H1 (cell line): ENCODE measurements around the gene MORN2. TPM values are rescaled to one million over a fixed set of nuclear protein-coding genes. Genes with fewer than 3 reads are reported as not detected.

Experiments
- CTCF ChIA-PET: fragments of 300-600 bp; sonication (Branson Sonifier 250); formaldehyde crosslinking; loops from one replicate; lab custom pipeline; 2021; ENCODE audit not compliant: partially characterized antibody; lab: Charles Lee
- POLR2A ChIA-PET: fragments of 300-600 bp; sonication (Branson Sonifier 250); formaldehyde crosslinking; loops from one replicate; lab custom pipeline; 2021; ENCODE audit warnings: inconsistent platforms; ENCODE audit not compliant: partially characterized antibody; lab: Charles Lee
- DNase-seq, 2 experiments: peaks; one replicate each; pipeline versions ENCODE4 v3.0.0 to v3.0.0-alpha.2; 2010 to 2022; ENCODE audit warnings: low spot score in 2 of 2, low read depth in 1 of 2, mixed read lengths in 1 of 2
- FAIRE-seq: peaks from 2 replicates; lab custom pipeline; 2011; peaks lifted over from hg19 to GRCh38; lab: Jason Lieb, UNC
- H2AFZ ChIP-seq: 2 replicates; pipeline ENCODE4 v1.8.1; 2012; ENCODE audit warnings: low read length, inconsistent platforms
- H2AK5ac ChIP-seq: 2 replicates; pipeline ENCODE4 v1.6.1; 2013; ENCODE audit warnings: low read depth, low read length
- H2BK120ac ChIP-seq: replicated peaks from 2 replicates; pipeline ENCODE3; 2013; ENCODE audit warnings: low read depth, low read length, inconsistent platforms
- H2BK12ac ChIP-seq: 2 replicates; pipeline ENCODE4 v1.6.1; 2013; ENCODE audit warnings: low read depth, low read length
- H2BK15ac ChIP-seq: 2 replicates; pipeline ENCODE4 v1.6.1; 2013; ENCODE audit warnings: low read length
- H2BK20ac ChIP-seq: 2 replicates; pipeline ENCODE4 v1.6.1; 2013; ENCODE audit warnings: low read length
- H2BK5ac ChIP-seq: 2 replicates; pipeline ENCODE4 v1.6.1; 2013; ENCODE audit warnings: low read depth, low read length
- H3K14ac ChIP-seq: 2 replicates; pipeline ENCODE4 v1.6.1; 2013; ENCODE audit warnings: inconsistent platforms; ENCODE audit not compliant: insufficient read length
- H3K18ac ChIP-seq: 2 replicates; pipeline ENCODE4 v1.6.1; 2013; ENCODE audit warnings: low read length; ENCODE audit errors: extremely low read depth
- H3K23ac ChIP-seq: 2 replicates; pipeline ENCODE4 v1.6.1; 2013; ENCODE audit warnings: inconsistent platforms; ENCODE audit not compliant: insufficient read length
- H3K23me2 ChIP-seq: 2 replicates; pipeline ENCODE4 v1.6.1; 2013; ENCODE audit warnings: low read depth, low read length
- H3K27ac ChIP-seq: 2 replicates; pipeline ENCODE4 v1.6.1; 2011; ENCODE audit warnings: low read depth, low read length, inconsistent platforms
- H3K27me3 ChIP-seq, 4 experiments: replicated peaks in 1 of 4; 1 replicate in 1 of 4; 2 replicates in 3 of 4; pipeline versions ENCODE4 v1.6.1 to v1.8.1; 2011 to 2013; ENCODE audit warnings: low read length in 3 of 4, mild to moderate bottlenecking in 3 of 4, inconsistent platforms in 2 of 4, mixed read lengths in 2 of 4, moderate library complexity in 1 of 4; ENCODE audit not compliant: control insufficient read depth in 3 of 4, insufficient read depth in 3 of 4; ENCODE audit errors: extremely low read depth in 1 of 4
- H3K36me3 ChIP-seq, 4 experiments: 2 replicates each; pipeline versions ENCODE4 v1.6.1 to v1.8.1; 2011 to 2013; ENCODE audit warnings: mild to moderate bottlenecking in 4 of 4, low read length in 3 of 4, moderate library complexity in 2 of 4, control low read depth in 1 of 4, inconsistent platforms in 1 of 4; ENCODE audit not compliant: insufficient read depth in 4 of 4, control insufficient read depth in 2 of 4
- H3K4ac ChIP-seq: replicated peaks from 2 replicates; pipeline ENCODE3; 2013; ENCODE audit warnings: low read length, low read depth, mixed read lengths, inconsistent platforms; ENCODE audit not compliant: insufficient read length
- H3K4me1 ChIP-seq, 4 experiments: replicated peaks in 1 of 4; 1 replicate in 1 of 4; 2 replicates in 3 of 4; pipeline versions ENCODE4 v1.6.1 to v1.8.1; 2011 to 2013; ENCODE audit warnings: low read length in 3 of 4, inconsistent platforms in 2 of 4, mixed read lengths in 1 of 4; ENCODE audit not compliant: insufficient read depth in 4 of 4, control insufficient read depth in 3 of 4
- H3K4me2 ChIP-seq, 2 experiments: 2 replicates each; pipeline versions ENCODE4 v1.6.1 to v1.8.1; 2011 to 2013; ENCODE audit warnings: low read depth in 2 of 2, low read length in 2 of 2, control low read depth in 1 of 2, inconsistent platforms in 1 of 2, mild to moderate bottlenecking in 1 of 2; ENCODE audit not compliant: insufficient read depth in 1 of 2
- H3K4me3 ChIP-seq, 4 experiments: fragments of 200-600, 300-600 bp in 1 of 4; sonication (generic), shearing (Covaris generic), sonication (Bioruptor Twin) in 1 of 4; 2 replicates each; pipeline versions ENCODE4 v1.5.1 to v1.8.1; 2011 to 2016; ENCODE audit warnings: low read length in 4 of 4, low read depth in 3 of 4, control low read depth in 2 of 4, inconsistent platforms in 2 of 4, mild to moderate bottlenecking in 2 of 4, mixed read lengths in 1 of 4, moderate library complexity in 1 of 4; ENCODE audit not compliant: insufficient read depth in 2 of 4; ENCODE audit errors: extremely low read depth in 1 of 4
- H3K56ac ChIP-seq: replicated peaks from 2 replicates; pipeline ENCODE3; 2013; ENCODE audit warnings: low read depth, mild to moderate bottlenecking, mixed read lengths, low read length, inconsistent platforms; ENCODE audit not compliant: insufficient read length
- H3K79me1 ChIP-seq: 2 replicates; pipeline ENCODE4 v1.6.1; 2013; ENCODE audit warnings: low read depth, low read length, control low read depth
- H3K79me2 ChIP-seq, 2 experiments: 2 replicates each; pipeline versions ENCODE4 v1.6.1 to v1.8.1; 2012 to 2013; ENCODE audit warnings: low read length in 2 of 2, mild to moderate bottlenecking in 2 of 2, inconsistent platforms in 1 of 2; ENCODE audit not compliant: insufficient read depth in 2 of 2, control insufficient read depth in 1 of 2
- H3K9ac ChIP-seq, 4 experiments: replicated peaks in 1 of 4; 1 replicate in 1 of 4; 2 replicates in 3 of 4; pipeline versions ENCODE4 v1.6.1 to v1.8.1; 2011 to 2013; ENCODE audit warnings: low read depth in 3 of 4, low read length in 3 of 4, control low read depth in 2 of 4, mild to moderate bottlenecking in 2 of 4, moderate library complexity in 2 of 4, inconsistent platforms in 1 of 4; ENCODE audit errors: extremely low read depth in 1 of 4
- H3K9me3 ChIP-seq, 2 experiments: 2 replicates each; pipeline versions ENCODE4 v1.6.1 to v1.8.1; 2012 to 2013; ENCODE audit warnings: mild to moderate bottlenecking in 2 of 2, moderate library complexity in 2 of 2, control low read depth in 1 of 2, inconsistent platforms in 1 of 2, low read depth in 1 of 2, low read length in 1 of 2, mixed read lengths in 1 of 2; ENCODE audit not compliant: insufficient read depth in 2 of 2
- H4K20me1 ChIP-seq, 2 experiments: replicated peaks in 1 of 2; 2 replicates each; pipeline versions ENCODE3 to v1.8.1; 2011 to 2013; ENCODE audit warnings: inconsistent platforms in 2 of 2, low read length in 2 of 2, mild to moderate bottlenecking in 1 of 2; ENCODE audit not compliant: insufficient read depth in 2 of 2, control insufficient read depth in 1 of 2
- H4K5ac ChIP-seq: 2 replicates; pipeline ENCODE4 v1.6.1; 2013; ENCODE audit warnings: low read length, low read depth, mixed read lengths, inconsistent platforms; ENCODE audit not compliant: insufficient read length
- H4K8ac ChIP-seq: 2 replicates; pipeline ENCODE4 v1.8.0; 2013; ENCODE audit warnings: mild to moderate bottlenecking, moderate library complexity, low read length, inconsistent platforms; ENCODE audit not compliant: insufficient read depth; ENCODE audit errors: extremely low read depth
- H4K91ac ChIP-seq: replicated peaks from 2 replicates; pipeline ENCODE3; 2013; ENCODE audit warnings: low read length, mixed read lengths, inconsistent platforms; ENCODE audit not compliant: insufficient read length
- CBX5 ChIP-seq: fragments of 300-800, 300-1000 bp; sonication (generic); IDR thresholded peaks from 2 replicates; pipeline ENCODE4 v1.7.1; 2016; ENCODE audit warnings: antibody characterized with exemption, low read length, low read depth
- GABPA ChIP-seq: IDR thresholded peaks from 2 replicates; pipeline ENCODE4 v1.6.1; 2011; ENCODE audit warnings: mild to moderate bottlenecking, low read length, moderate library complexity, borderline replicate concordance; ENCODE audit not compliant: insufficient read depth
- HDAC2 ChIP-seq, 2 experiments: fragments of 300-600 bp in 1 of 2; sonication (generic) in 1 of 2; IDR thresholded peaks; 2 replicates each; pipeline ENCODE4 v1.6.1; 2011 to 2012; ENCODE audit warnings: low read depth in 2 of 2, low read length in 2 of 2, mild to moderate bottlenecking in 2 of 2, moderate library complexity in 2 of 2, borderline replicate concordance in 1 of 2, inconsistent platforms in 1 of 2
- KDM4A ChIP-seq: IDR thresholded peaks from one replicate; pipeline ENCODE4 v1.7.1; 2012; ENCODE audit warnings: low read depth, mild to moderate bottlenecking, moderate library complexity, low read length, inconsistent platforms; ENCODE audit not compliant: severe bottlenecking
- MAFK ChIP-seq: IDR thresholded peaks from 2 replicates; pipeline ENCODE4 v1.6.1; 2012; ENCODE audit warnings: low read depth, mild to moderate bottlenecking, improper control_type of control experiment, low read length
- RBBP5 ChIP-seq: IDR thresholded peaks from 2 replicates; pipeline ENCODE4 v1.7.1; 2012; ENCODE audit warnings: low read depth, mild to moderate bottlenecking, inconsistent platforms, low read length, moderate library complexity, borderline replicate concordance
- RXRA ChIP-seq: IDR thresholded peaks from 2 replicates; pipeline ENCODE4 v1.6.1; 2011; ENCODE audit warnings: low read depth, mild to moderate bottlenecking, low read length, moderate library complexity; ENCODE audit not compliant: insufficient read depth
- SRF ChIP-seq: IDR thresholded peaks from 2 replicates; pipeline ENCODE4 v1.6.1; 2011; ENCODE audit warnings: mild to moderate bottlenecking, low read depth, low read length, moderate library complexity
- TBP ChIP-seq: IDR thresholded peaks from 2 replicates; pipeline ENCODE4 v1.6.1; 2011; ENCODE audit warnings: low read depth, low read length, improper control_type of control experiment
- TCF12 ChIP-seq: IDR thresholded peaks from 2 replicates; pipeline ENCODE4 v1.6.1; 2011; ENCODE audit warnings: low read depth, mild to moderate bottlenecking, low read length
- WGBS, 2 experiments: shearing (Covaris generic) in 1 of 2; methylation state at CpG; one replicate each; pipeline versions ENCODE4 v1.1.6 to v1.1.7; 2013 to 2015; ENCODE audit warnings: low lambda C conversion rate in 2 of 2, mixed read lengths in 2 of 2, inconsistent platforms in 1 of 2, low coverage in 1 of 2, missing lambda C conversion rate in 1 of 2; ENCODE audit not compliant: insufficient replicate concordance in 2 of 2, insufficient coverage in 1 of 2, insufficient read length in 1 of 2; ENCODE audit errors: extremely low coverage in 1 of 2, missing lambda C conversion rate in 1 of 2; 5-methylcytosine and 5-hydroxymethylcytosine counted together
- polyA plus RNA-seq, 7 experiments: library from polyadenylated mRNA; depleted of rRNA in 3 of 7; stranded (reverse) in 5 of 7; unstranded in 2 of 7; fragments of >200 nt in 5 of 7; fragments of 200-250 nt in 2 of 7; gene quantifications; 1 replicate in 5 of 7; 2 replicates in 1 of 7; 4 replicates in 1 of 7; pipeline versions ENCODE4 v1.2.1 to v1.2.3, GENCODE V29; 2011 to 2013; ENCODE audit warnings: missing spikeins in 2 of 7, mixed read lengths in 2 of 7
- total RNA-seq: library from RNA; stranded (reverse); fragmentation: NEBNext Ultra II Directional; extraction: Animal tissue kit (Norgen Biotek cat#: 25700); gene quantifications from 2 replicates; pipeline ENCODE4 v1.2.1, GENCODE V29; 2021
- TF ChIP-seq, protein P1 (sequence below): IDR thresholded peaks from 2 replicates; pipeline ENCODE4 v1.6.1; 2012; ENCODE audit warnings: inconsistent platforms

The MORN2 gene
- total and polyA plus RNA-seq, 2 of the 8 experiments (the other 6 are each of a cell fraction or from before 2014, with no cell fraction given): 7.2 to 11.3 TPM

DNA sequence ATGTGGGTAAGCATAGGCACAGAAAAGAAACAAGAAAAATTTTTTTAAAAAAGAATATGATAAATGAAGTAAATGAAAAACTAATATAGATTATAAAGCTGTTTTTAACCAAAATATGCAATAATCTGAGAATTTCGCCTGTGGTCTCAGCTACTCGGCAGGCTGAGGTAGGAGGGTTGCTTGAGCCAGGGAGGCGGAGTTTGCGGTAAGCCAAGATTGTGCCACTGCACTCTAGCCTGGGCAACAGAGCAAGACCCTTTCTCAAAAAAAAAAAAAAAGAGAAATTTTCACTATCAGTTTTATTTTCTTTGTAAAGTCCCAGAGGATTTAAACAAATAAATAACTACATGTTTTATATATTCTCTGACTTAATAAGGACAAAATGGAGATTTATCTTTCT is 47.3 kb upstream of the MORN2 start:
- Histone ChIP-seq H4K5ac (no peak overlapping the region), H3K4me2 (no peak overlapping the region), H2BK5ac (no peak overlapping the region), H2BK15ac (no peak overlapping the region), H2AFZ (no peak overlapping the region), H3K4ac (no peak overlapping the region), H3K9me3 (no peaks in the 10 kb centered on the region), H2BK12ac (no peak overlapping the region), H3K36me3 (peaks cover 3 to 26% (median 18%) of the 10 kb centered on the region in 4 experiments; a peak in 6 of 8 replicates), H4K8ac (no peak overlapping the region), H3K27me3 (no peaks in the 10 kb centered on the region), H3K9ac (no peak overlapping the region), H2BK20ac (no peak overlapping the region), H3K18ac (no peak overlapping the region), H3K79me2 (no peaks in the 10 kb centered on the region), H2AK5ac (no peak overlapping the region), H2BK120ac (no peak overlapping the region), H3K4me1 (peaks cover 0 to 3% (median 0%) of the 10 kb centered on the region in 4 experiments; a peak in 1 of 7 replicates), H4K91ac (no peak overlapping the region), H3K23me2 (no peaks in the 10 kb centered on the region), H3K14ac (no peak overlapping the region), H3K79me1 (no peaks in the 10 kb centered on the region), H3K27ac (no peak overlapping the region), H3K56ac (no peak overlapping the region), H4K20me1 (no peaks in the 10 kb centered on the region), H3K4me3 (no peak overlapping the region), H3K23ac (no peak overlapping the region)
- TF ChIP-seq MAFK (no peak), HDAC2 (IDR thresholded peaks at IDR 0.05; ENCODE audit: borderline replicate concordance in 1 of 2, low read depth in 2 of 2, low read length in 2 of 2) (no peak), GABPA (no peak), SRF (no peak), CBX5 (no peak), KDM4A (no peak), TBP (no peak), TCF12 (no peak), RBBP5 (no peak), RXRA (no peak)
- TF ChIP-seq, protein P1, sequence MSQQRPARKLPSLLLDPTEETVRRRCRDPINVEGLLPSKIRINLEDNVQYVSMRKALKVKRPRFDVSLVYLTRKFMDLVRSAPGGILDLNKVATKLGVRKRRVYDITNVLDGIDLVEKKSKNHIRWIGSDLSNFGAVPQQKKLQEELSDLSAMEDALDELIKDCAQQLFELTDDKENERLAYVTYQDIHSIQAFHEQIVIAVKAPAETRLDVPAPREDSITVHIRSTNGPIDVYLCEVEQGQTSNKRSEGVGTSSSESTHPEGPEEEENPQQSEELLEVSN: no peak
- ChIA-PET POLR2A (interaction anchor here (1.3 to 2.6 kb wide), 3 partner anchors 77 to 85 kb away, joined by 6 to 14 read pairs (median 6); partner anchors contain the start of gene SRSF7), CTCF (interaction anchor here (0.6 kb wide), 1 partner anchor 81 kb away, joined by 3 read pairs; no protein-coding TSS in a partner anchor)
- 93% methylated on average over 4 of the region's 4 CpGs; no CpG with 5 or more reads in 1 of the 2 experiments for WGBS, 2 experiments
- no peak for FAIRE-seq
- DNase-seq: no peak
